Heart left ventricle (tissue), 16 donors: ENCODE measurements around the gene PAQR5. TPM values are rescaled to one million over a fixed set of nuclear protein-coding genes. Genes with fewer than 3 reads are reported as not detected.

ENCODE experiments used
- ATAC-seq, 4 donors: fragments of 200-7000 bp; cut with Tn5 transposase; one replicate each; pipeline ENCODE4 v1.9.1; 2020 to 2022; ENCODE audit warnings: moderate library complexity in 4 of 4, mild to moderate bottlenecking in 3 of 4, moderate number of reproducible peaks in 1 of 4
- DNase-seq, 5 donors: peaks; one replicate each; pipeline ENCODE4 v3.0.0-alpha.2; 2020
- H3K27ac ChIP-seq, 12 donors: fragments of 200-600 bp; sonication (generic) in 4 of 12; one replicate each; pipeline versions ENCODE4 v1.5.0 to v1.8.0; 2016 to 2022; ENCODE audit warnings: mild to moderate bottlenecking in 2 of 12
- H3K27me3 ChIP-seq, 9 donors: fragments of 200-600 bp; sonication (generic) in 2 of 9; one replicate each; pipeline versions ENCODE4 v1.5.1 to v1.8.0; 2016 to 2022; ENCODE audit warnings: mild to moderate bottlenecking in 3 of 9
- H3K36me3 ChIP-seq, 9 donors: fragments of 200-600 bp; sonication (generic) in 2 of 9; one replicate each; pipeline versions ENCODE4 v1.5.0 to v1.8.0; 2018 to 2022; ENCODE audit warnings: mild to moderate bottlenecking in 2 of 9
- H3K4me1 ChIP-seq, 12 donors: fragments of 200-600 bp; sonication (generic) in 4 of 12; one replicate each; pipeline versions ENCODE4 v1.5.0 to v1.8.0; 2016 to 2022; ENCODE audit warnings: mild to moderate bottlenecking in 3 of 12
- H3K4me3 ChIP-seq, 12 donors: fragments of 200-600 bp; sonication (generic) in 4 of 12; one replicate each; pipeline versions ENCODE4 v1.5.0 to v1.8.0; 2017 to 2022; ENCODE audit warnings: mild to moderate bottlenecking in 9 of 12, moderate library complexity in 4 of 12
- H3K9me3 ChIP-seq, 12 donors: fragments of 200-600 bp; sonication (generic) in 4 of 12; one replicate each; pipeline versions ENCODE4 v1.5.0 to v1.8.0; 2016 to 2022; ENCODE audit warnings: mild to moderate bottlenecking in 1 of 12
- POLR2A ChIP-seq, 2 donors: fragments of 450-650 bp; IDR thresholded peaks; one replicate each; pipeline ENCODE4 v1.6.1; 2017; ENCODE audit warnings: antibody characterized with exemption in 2 of 2, mild to moderate bottlenecking in 2 of 2, moderate library complexity in 2 of 2
- WGBS, 4 donors: extraction: QIAGEN DNeasy Blood & Tissue Kit in 2 of 4; methylation state at CpG; one replicate each; pipeline versions ENCODE4 v1.1.5 to v1.1.7; 2013 to 2018; 5-methylcytosine and 5-hydroxymethylcytosine counted together
- intact Hi-C, 10 donors: fragments of 100-400 bp; cut with DNase I; formaldehyde crosslinking; loops; one replicate each; pipeline versions ENCODE4 v1.11.1 to v1.14.2; 2022
- polyA plus RNA-seq, 2 donors: library from polyadenylated mRNA; stranded (reverse); fragments of 200-250 nt; gene quantifications; one replicate each; pipeline ENCODE4 v1.2.3, GENCODE V29; 2013
- total RNA-seq, 9 donors: library from RNA; depleted of rRNA in 2 of 9; stranded (reverse); fragments of >200 nt in 2 of 9; fragmentation: NEBNext Ultra II Directional in 3 of 9; extraction: Animal tissue kit (Norgen Biotek cat#: 25700) in 3 of 9; gene quantifications; one replicate each; pipeline versions ENCODE4 v1.1.0 to v1.2.4, GENCODE V29; 2016 to 2023
- TF ChIP-seq, protein P1 (sequence below), 12 donors: fragments of 200-600 bp; sonication (generic) in 4 of 12; IDR thresholded peaks; one replicate each; pipeline versions ENCODE4 v1.5.0 to v1.8.0; 2018 to 2022; ENCODE audit warnings: antibody characterized with exemption in 12 of 12, mild to moderate bottlenecking in 5 of 12
- donor health status: ischemic (EF 13 %, LVEDD 7.1; RV severe dilation, severe dysfunction).
- donor health status: healthy with polysubstance abuse.
- donor health status: DM: no; HTN: yes; CAD: no.
- donor health status: DM: no; HTN: no; CAD: no.
- donor health status: ischemic (EF 25% LVEDD 6.9; RV normal size, moderate dysfunction).
- donor health status: ischemic (EF 25% LVEDD 5.7; RV mildly dilated, moderate dysfunction).
- donor health status: healthy.
- donor health status: DM: yes; HTN: yes; CAD: no.
- donor health status: ischemic (EF 35%, LVEDD 5.7; RV mildly dilated, moderate dysfunction).
- donor health status: nonischemic (EF 11% LVEDD 7.7; RV severe dilation, severe dysfunction).
- donor health status: DM: yes; HTN: yes; CAD: no.
- donor health status: PGD.
- donor health status: ischemic (EF 29% LVEDD 5.4; RV normal size, mild dysfunction).
- donor health status: nonischemic (EF 23%, LVEDD 6.1; RV moderate dilation, normal function).

Gene PAQR5
- total and polyA plus RNA-seq, 11 donors, result 0.27 to 1.6 (median 1.1) TPM

DNA sequence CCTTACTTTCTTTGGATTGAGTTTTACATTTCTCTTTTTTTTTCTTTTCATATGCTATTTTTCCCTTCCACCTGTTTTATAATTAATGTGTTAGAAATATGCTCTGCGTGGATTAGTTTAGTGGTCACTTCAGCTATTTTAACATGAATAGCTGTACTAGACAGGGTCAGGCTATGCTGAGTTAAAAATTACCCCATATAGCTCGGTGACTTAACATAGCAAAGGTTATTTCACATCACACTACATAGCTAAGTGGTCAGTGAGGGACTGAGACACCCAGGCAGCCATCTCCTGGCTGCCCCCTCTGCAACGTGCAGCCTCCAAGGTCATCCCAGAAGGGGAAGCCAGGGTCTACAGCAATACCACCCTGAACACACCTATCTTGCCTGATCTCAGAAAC, 68.5 kb downstream of the PAQR5 start:
- intact Hi-C loops, result no loop called here
- no peak overlapping the region for H3K27ac ChIP-seq
- TF ChIP-seq, protein P1, sequence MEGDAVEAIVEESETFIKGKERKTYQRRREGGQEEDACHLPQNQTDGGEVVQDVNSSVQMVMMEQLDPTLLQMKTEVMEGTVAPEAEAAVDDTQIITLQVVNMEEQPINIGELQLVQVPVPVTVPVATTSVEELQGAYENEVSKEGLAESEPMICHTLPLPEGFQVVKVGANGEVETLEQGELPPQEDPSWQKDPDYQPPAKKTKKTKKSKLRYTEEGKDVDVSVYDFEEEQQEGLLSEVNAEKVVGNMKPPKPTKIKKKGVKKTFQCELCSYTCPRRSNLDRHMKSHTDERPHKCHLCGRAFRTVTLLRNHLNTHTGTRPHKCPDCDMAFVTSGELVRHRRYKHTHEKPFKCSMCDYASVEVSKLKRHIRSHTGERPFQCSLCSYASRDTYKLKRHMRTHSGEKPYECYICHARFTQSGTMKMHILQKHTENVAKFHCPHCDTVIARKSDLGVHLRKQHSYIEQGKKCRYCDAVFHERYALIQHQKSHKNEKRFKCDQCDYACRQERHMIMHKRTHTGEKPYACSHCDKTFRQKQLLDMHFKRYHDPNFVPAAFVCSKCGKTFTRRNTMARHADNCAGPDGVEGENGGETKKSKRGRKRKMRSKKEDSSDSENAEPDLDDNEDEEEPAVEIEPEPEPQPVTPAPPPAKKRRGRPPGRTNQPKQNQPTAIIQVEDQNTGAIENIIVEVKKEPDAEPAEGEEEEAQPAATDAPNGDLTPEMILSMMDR (IDR thresholded peaks at IDR 0.05), result no peak
- TF ChIP-seq POLR2A (IDR thresholded peaks at IDR 0.05), result no peak
- H3K36me3 ChIP-seq, result no peaks in the 10 kb centered on the region
- WGBS, 4 donors, result 61 to 79% (median 72%) methylated on average over 3 of the region's 3 CpGs
- H3K4me1 ChIP-seq, result no peaks in the 10 kb centered on the region
- H3K27me3 ChIP-seq, result no peaks in the 10 kb centered on the region
- no peak for ATAC-seq
- no peaks in the 10 kb centered on the region for H3K9me3 ChIP-seq
- DNase-seq, result no peak
- no peak overlapping the region for H3K4me3 ChIP-seq

DNA sequence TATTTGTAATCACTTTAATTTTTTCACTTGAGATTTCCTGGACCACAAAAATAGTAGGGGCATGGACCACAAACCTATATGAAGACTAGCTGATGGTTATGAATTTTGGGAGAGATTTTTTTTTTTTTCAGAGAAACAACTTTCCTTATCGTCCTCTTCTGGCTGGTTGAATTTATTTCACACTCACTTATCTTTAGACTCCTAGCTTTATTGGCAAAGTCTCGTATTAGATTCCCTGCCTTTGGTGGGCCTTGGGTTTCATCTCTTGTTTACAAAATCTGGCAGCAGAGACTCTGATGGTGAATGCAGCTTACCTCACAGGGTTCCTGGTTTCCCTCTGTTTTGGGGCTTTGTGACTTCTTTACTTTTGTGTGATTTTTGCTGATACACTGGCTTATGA, 70.9 kb downstream of the PAQR5 start:
- Histone ChIP-seq H3K4me3 (no peak overlapping the region), H3K4me1 (no peaks in the 10 kb centered on the region), H3K27me3 (no peaks in the 10 kb centered on the region), H3K36me3 (no peaks in the 10 kb centered on the region), H3K9me3 (peaks cover 0 to 5% (median 0%) of the 10 kb centered on the region in 12 donors), H3K27ac (no peak overlapping the region)
- intact Hi-C loops, result no loop called here
- 77 to 82% (median 78%) methylated on average over 2 of the region's 2 CpGs for WGBS, 4 donors
- TF ChIP-seq POLR2A (IDR thresholded peaks at IDR 0.05), result no peak
- TF ChIP-seq, protein P1 (IDR thresholded peaks at IDR 0.05), result no peak
- ATAC-seq, result no peak
- DNase-seq, result no peak

DNA sequence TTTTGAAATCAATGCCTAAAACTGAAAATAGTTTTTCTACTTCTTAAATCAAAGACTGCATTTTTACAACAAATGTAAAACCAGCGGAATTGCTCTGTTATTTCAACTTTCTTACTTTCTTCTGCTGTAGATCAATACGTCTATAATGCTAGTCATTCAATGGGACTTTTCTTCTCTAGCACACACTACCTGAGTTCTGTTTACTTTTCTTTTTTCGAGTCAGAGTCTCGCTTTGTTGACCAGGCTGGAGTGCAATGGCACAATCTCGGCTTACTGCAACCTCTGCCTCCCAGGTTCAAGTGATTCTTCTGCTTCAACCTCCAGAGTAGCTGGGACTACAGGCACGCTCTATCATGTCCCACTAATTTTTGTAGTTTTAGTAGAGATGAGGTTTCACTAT, 74.7 kb downstream of the PAQR5 start:
- Histone ChIP-seq H3K27ac (no peak overlapping the region), H3K9me3 (peaks cover 0 to 5% (median 0%) of the 10 kb centered on the region in 12 donors), H3K4me3 (no peak overlapping the region), H3K36me3 (no peaks in the 10 kb centered on the region), H3K4me1 (no peaks in the 10 kb centered on the region), H3K27me3 (peaks cover 0 to 5% (median 0%) of the 10 kb centered on the region in 9 donors)
- intact Hi-C loops, result no loop called here
- WGBS, 4 donors, result 92 to 96% (median 96%) methylated on average over 6 of the region's 6 CpGs
- TF ChIP-seq, protein P1 (IDR thresholded peaks at IDR 0.05), result no peak
- TF ChIP-seq POLR2A (IDR thresholded peaks at IDR 0.05), result no peak
- no peak for DNase-seq
- no peak for ATAC-seq

DNA sequence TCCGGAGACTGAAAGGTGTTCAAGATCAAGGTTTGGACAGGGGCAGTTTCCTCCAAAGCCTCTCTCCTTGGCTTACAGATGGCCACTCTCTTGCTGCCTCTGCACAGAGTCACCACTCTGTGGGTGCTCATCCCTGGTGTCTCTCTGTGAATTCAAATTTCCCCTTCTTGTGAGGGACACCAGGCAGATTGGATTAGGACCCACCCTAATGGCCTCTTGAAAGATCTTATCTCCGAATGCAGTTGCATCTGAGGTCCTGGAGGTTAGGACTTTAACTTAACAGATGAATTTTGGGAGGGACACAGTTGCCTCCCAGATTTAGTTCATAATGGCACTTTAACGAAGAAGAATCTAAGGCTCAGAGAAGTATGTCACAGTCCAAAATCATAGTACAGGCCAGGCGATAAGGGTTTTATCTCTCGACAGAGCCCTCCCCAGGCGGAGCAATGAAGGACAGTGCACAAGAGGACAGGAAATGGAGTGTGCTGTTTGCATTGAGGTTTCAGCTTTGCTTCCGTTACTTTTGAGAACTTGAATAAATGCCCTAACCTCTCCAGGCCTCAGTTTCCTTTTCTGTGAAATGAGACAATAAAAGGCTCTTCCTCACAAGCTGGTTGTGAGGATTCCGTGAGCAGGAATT, 76.6 kb downstream of the PAQR5 start:
- Histone ChIP-seq H3K4me1 (no peaks in the 10 kb centered on the region), H3K27me3 (peaks cover 0 to 5% (median 0%) of the 10 kb centered on the region in 9 donors), H3K27ac (no peak overlapping the region), H3K4me3 (no peak overlapping the region), H3K36me3 (no peaks in the 10 kb centered on the region), H3K9me3 (peaks cover 0 to 5% (median 0%) of the 10 kb centered on the region in 12 donors)
- DNase-seq (no peak), ATAC-seq (no peak)
- intact Hi-C loops, result no loop called here
- WGBS, 4 donors, result 57 to 64% (median 58%) methylated on average over 8 of the region's 8 CpGs
- TF ChIP-seq POLR2A (IDR thresholded peaks at IDR 0.05), result no peak
- TF ChIP-seq, protein P1 (IDR thresholded peaks at IDR 0.05), result no peak
